Measurements from ENCODE around the gene GPBP1L1.

GRCh38 chr1:45607404-45608074, 78.8 kb downstream of the GPBP1L1 start:
- TF ChIP-seq CTCF (IDR thresholded peaks at IDR 0.05) (no peak), POLR2A (IDR thresholded peaks at IDR 0.05) (no peak)
